ENCODE measurements around the gene NAT14.
A peak's percentile ranks its signal among the peaks of the same experiment; 100 is the strongest.
"Not testable (repeated sequence)": the region's sequence is repeated elsewhere in the genome, so short reads cannot be mapped to it uniquely, and the experiment has no call there.

The NAT14 gene, protein sequence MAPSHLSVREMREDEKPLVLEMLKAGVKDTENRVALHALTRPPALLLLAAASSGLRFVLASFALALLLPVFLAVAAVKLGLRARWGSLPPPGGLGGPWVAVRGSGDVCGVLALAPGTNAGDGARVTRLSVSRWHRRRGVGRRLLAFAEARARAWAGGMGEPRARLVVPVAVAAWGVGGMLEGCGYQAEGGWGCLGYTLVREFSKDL

GRCh38 chr19:55484593-55485438, at the start of gene NAT14:
NAT14 (plus strand) TSS chr19:55485188; CDS start chr19:55485709, 521 bp downstream.
- peak; percentile 13 to 51 for DNase-seq (ENCODE audit: low read depth in 1 of 2, low spot score in 1 of 2)

GRCh38 chr19:55436847-55437246, 48.1 kb upstream of the NAT14 start:
- DNase-seq (ENCODE audit: low read depth in 1 of 2, low spot score in 1 of 2), result no peak

- DNase-seq (ENCODE audit: low read depth in 1 of 2, low spot score in 1 of 2), result no peak
These were observed 47.6 kb upstream of the NAT14 start for GRCh38 chr19:55437410-55437809.

DNA sequence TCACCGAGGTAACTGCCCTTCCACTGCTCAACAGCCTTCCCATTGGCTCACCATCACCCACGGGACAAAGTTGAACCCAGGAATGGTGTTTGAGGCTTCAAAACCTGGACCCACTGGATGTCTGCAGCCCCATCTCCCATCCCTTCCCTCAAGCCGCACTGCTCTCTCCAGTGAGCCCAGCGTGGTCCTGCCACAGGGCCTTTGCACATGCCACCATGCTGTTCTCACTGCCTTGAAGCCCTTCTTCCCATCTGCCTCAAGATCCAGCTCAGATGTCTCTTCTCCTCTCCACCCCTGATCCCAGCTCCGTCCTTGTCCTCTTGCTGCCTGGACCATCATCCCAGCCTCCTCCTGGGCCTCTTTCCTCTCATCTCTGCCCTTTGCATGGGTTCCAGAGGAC, 45.9 kb upstream of the NAT14 start:
- no peak for DNase-seq (ENCODE audit: low read depth in 1 of 2, low spot score in 1 of 2)

DNA sequence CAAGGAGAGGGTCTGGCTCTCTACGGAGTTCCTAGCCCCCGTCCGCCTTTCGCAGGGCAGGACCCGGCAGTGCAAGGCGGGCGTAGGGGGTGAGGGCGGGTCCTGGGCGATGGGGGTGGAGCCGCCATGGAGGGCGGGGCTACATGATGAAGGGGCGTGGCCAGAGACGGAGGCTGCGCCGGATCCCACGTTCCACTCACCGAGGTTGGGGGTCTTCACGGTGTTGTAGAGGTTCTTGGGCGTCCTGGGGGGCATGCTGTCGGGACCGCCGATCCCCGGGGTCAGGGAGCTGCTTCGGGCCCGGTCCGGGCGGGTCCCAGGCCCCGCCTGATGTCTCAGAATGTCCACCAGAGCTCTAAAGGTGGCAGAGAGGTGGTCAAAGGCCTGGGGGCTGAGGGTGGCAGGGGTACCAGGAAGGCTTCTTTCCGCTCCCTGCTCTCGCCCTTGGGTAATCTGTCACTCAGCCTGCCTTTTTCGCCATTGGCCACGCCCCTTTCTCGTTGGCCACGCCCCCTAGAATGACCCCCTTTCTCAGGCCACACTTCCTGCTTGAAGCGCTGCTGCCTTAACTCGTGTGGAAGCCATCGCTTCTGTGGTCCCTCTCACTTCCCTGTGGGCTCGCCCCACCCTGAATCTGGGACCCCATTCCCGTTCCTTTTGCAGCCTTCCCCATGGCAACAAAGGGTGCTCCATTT, 44.4 kb upstream of the NAT14 start:
- DNase-seq (ENCODE audit: low read depth in 1 of 2, low spot score in 1 of 2), result no peak

DNA sequence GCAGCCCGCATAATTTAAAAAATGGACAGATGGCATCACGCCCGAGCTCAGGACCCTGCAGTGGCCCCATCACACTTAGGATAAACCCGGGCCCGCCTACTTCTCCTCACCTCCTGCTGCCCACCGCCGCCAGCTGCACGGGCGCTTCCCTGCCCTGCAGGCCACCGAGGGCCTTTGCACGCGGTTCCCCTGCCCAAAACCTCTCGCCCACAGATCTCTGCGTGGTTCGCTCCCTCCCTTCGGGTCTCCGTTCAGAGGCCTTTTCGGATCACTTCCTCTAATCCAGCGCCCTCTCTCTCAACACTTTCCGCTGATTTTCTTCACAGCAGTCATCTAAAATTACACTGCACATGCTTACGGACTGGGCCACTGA, 43.7 kb upstream of the NAT14 start:
- DNase-seq (ENCODE audit: low read depth in 1 of 2, low spot score in 1 of 2), result no peak

GRCh38 chr19:55441692-55442321, 43.2 kb upstream of the NAT14 start:
- no peak for DNase-seq (ENCODE audit: low read depth in 1 of 2, low spot score in 1 of 2)

GRCh38 chr19:55442372-55442961, 42.5 kb upstream of the NAT14 start:
- no peak for DNase-seq (ENCODE audit: low read depth in 1 of 2, low spot score in 1 of 2)

GRCh38 chr19:55443045-55443823, 41.8 kb upstream of the NAT14 start, which contains the start of gene SHISA7:
SHISA7 (minus strand) TSS chr19:55443300; CDS start chr19:55442863, 437 bp downstream.
- DNase-seq (ENCODE audit: low read depth in 1 of 2, low spot score in 1 of 2), result no peak

DNA sequence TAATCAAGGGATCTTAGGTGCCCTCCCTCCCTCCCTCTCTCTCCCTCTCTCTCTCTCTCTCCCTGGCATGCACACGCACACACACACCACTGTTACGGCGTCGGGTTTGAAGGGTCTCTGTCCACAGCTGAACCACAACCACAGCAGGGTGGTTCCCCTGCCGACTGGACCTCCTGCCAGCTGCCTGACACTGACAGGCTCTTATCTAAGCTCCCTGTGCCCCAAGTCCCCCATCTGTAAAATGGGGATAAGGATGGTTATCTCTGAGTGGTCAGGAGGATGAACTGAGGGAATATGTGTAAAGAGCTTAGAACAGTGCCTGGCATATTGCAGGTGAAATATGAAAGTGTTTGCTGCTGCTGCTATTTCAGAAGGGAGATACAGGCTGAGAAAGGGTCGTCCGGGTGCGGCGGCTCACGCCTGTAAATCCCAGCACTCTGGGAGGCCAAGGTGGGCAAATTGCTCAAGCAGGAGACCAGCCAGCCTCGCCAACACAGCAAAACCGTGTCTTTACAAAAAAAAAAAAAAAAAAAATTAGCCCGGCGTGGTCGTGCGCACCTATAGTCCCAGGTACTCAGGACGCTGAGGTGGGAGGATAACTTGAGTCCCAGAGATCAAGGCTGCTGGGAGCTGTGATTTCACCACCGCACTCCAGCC, 41.0 kb upstream of the NAT14 start:
- DNase-seq (ENCODE audit: low read depth in 1 of 2, low spot score in 1 of 2), result no peak

DNA sequence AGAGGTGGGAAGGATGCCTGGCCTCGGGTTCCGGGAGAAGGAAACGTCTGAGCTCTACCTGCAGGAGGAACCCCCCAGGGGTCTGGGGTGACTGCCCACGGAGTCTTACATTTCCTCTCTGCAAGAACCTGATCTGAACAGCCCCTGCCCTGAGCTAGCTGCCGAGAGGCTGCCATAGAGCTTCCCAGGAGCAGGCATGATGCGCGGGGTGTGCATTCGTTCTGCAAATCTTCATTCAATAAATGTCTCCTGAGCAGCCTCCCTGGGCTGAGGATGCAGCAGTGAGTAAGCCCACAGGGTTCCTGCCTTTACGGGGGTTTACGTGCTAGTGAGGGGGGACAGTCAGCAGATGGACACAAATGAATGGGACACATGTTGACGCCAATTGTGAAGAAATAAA, 40.3 kb upstream of the NAT14 start:
- DNase-seq (ENCODE audit: low read depth in 1 of 2, low spot score in 1 of 2), result no peak

DNA sequence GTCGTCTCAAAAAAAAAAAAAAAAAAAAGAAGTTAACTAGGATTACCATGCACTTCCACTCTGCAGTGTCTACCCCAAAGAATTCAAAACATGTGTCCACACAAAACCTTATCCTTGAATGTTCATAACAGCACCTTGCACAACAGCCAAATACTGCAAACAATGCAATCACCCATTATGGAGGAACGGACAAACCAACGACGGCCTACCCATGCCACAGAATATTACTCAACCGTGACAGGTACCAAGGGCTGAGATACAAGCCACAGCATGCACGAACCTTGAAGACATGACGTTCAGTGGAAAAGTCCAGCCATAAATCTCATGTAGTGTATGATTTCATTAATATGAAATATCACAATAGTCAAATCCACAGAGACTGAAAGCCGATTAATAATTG, 38.9 kb upstream of the NAT14 start:
- DNase-seq (ENCODE audit: low read depth in 1 of 2, low spot score in 1 of 2), result no peak

DNA sequence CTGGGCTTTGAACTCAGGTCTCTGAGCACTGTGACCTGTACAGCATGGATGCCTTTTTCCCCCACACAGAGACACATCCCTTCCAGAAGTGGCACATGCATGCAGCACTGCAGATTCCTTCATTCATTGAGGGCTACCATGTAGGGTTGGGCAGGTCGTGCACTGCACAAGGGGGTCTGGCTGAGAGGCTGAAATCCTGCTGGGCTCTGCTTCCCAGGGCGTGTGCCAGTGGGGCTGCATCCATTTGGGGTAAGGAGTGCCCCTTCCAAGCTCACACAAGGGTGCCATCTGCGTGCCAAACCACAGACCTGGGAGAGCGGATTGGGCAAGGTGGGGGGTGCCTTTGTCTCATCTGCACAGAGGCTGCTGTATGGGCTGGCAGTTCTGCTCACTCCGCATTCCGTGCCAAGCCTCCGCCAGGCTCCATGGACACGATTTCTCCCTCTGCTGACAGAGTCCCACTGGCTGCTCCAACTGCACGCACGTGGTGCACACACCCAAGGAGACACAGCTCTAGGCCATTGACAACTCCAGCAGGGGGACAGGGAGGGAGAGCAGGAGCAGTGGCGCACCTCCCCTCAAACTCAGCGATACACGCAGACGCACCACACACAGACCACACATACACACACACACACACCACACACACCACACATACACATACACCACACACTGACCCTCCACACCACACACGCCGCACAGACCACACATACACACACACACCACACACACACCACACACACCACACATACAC, 37.4 kb upstream of the NAT14 start:
- no peak for DNase-seq (ENCODE audit: low read depth in 1 of 2, low spot score in 1 of 2)

GRCh38 chr19:55448175-55448490, 36.9 kb upstream of the NAT14 start:
- not testable (repeated sequence) for DNase-seq (ENCODE audit: low read depth in 1 of 2, low spot score in 1 of 2)

DNA sequence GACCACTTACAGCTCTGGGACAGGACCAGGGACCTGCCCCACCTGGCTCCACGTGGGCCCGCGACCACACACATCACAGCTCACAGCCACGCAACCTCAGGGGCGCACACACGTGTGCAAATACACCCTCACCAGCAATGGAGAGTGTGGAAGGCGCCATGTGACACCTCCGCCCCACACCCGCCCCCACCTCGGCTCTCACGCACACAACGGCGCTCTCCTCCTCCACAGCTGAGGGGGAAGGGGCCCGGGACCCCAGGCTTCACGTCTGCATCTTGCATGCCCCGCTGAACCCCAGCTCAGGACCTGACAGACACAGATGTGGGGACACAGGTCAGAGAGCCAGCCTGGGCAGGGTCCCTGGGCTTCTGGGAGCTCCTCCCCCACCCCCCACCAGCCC, 35.5 kb upstream of the NAT14 start:
- DNase-seq (ENCODE audit: low read depth in 1 of 2, low spot score in 1 of 2), result no peak

DNA sequence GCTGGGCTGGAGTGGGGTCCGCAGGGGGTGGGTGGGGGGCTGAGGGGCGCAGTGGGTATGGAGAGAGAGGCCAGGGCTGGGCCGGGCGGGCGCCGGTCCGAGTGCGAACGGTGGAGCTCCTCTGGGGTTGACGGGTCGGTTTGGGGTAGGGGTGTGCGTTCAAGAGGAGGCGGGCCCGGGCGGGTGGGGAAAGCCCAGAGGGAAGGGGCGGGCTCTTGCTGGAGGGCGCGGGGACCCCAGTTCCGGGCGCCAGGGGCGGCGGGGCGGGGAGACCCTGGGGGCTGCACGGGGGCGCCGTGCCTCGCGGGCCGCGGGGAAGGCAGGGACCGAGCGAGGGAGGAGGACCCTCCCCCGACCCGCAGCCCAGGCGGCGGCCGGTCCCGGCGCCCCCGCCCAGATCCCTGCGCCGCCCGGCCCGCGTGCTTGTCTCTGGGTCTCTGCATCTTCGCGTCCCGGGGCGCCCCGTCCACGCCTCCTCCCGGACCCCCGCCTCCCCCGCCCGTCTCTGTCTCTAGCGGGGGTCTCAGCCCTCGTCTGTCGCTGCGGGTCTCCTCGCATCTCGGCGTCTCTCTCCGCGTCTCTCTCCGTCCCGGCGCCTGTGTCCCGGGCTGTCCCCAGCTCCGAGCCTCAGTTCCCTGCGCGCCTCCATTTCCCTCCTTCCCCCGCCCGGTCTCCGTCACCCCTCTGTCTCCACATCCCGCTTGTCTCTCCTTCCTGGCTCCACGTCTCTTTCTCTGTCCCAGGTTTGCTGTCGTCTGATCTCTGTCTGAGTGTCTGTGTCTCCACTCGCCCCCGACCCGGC, 33.6 kb upstream of the NAT14 start:
- DNase-seq (ENCODE audit: low read depth in 1 of 2, low spot score in 1 of 2), result no peak

DNA sequence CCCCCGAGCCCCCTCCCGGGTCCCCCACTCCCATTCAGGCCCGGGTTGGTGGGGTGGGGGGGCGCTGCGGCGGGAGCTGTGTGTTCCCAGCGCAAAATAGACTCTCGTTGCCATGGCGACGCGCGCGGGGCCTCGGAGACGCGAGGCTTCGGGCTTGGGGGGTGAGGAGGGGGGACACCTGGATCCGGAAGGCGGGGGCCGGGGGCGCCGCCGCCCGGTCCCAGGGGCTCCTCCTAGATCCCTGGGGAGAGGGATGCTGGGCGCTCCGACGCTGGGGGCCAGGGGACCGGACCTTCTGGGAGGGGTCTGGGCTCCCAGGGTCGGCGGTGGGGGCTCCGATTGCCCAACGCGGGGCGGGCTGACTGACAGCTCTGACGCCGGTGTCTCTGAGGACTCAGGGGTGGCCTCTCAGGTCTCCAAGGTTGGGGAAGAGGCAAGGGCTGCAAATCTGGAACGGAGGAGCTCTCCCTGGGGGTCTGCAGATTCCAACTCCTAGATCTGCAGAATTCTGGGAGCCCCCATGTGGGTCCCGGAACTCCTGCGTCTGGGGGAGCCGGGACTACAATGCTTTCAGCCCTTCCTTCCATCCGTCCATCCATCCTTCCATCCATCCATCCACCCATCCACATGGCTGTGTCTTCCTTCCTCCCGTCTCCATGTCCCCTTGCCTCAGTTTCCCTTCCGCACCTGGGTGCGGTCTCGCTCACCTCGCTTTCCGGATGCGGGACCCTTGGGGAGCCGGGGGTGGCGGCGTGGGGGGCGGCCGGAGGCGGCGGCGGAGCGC, 32.8 kb upstream of the NAT14 start:
- no peak for DNase-seq (ENCODE audit: low read depth in 1 of 2, low spot score in 1 of 2)

All from activated T-helper 1 cell treated with anti-CD3 and anti-CD28 coated beads, Interleukin-2, amount 50 U/mL, for 16 hours (primary cell).